HCT116 (cell line): ENCODE data around the gene CCDC183. TPM values are rescaled to one million over a fixed set of nuclear protein-coding genes. Genes with fewer than 3 reads are reported as not detected.

Experiments used
- ATAC-seq: fragments of 200-7000 bp; cut with Tn5 transposase; 2 replicates; pipeline ENCODE4 v1.9.1; 2020; ENCODE audit warnings: mild to moderate bottlenecking, moderate library complexity
- BruUV-seq: library from RNA; stranded (reverse); fragments of 400-500 nt; replicated peaks from 2 replicates; lab custom pipeline; 2021; lab: Mats Ljungman, UMichigan
- CTCF ChIA-PET: fragments of 300-600 bp; sonication (Branson Sonifier 250); formaldehyde crosslinking; loops from one replicate; lab custom pipeline; 2021; ENCODE audit warnings: antibody characterized with exemption; lab: Charles Lee
- POLR2A ChIA-PET: fragments of 300-600, 350-600 bp; sonication (Branson Sonifier 250); formaldehyde crosslinking; loops from one replicate; lab custom pipeline; 2021; ENCODE audit warnings: antibody characterized with exemption; lab: Charles Lee
- RAD21 ChIA-PET, 2 experiments: fragments of 300-600 bp; sonication (Branson Sonifier 250); formaldehyde crosslinking; loops; one replicate each; lab custom pipeline; 2023; ENCODE audit warnings: low total read pairs in 2 of 2; ENCODE audit not compliant: uncharacterized antibody in 2 of 2, unreplicated experiment in 2 of 2, low non-redundant PET in 1 of 2; lab: Charles Lee
- DNase-seq: peaks from one replicate; pipeline ENCODE4 v3.0.0-alpha.2; 2010; ENCODE audit warnings: low read depth, low spot score
- H2AFZ ChIP-seq: fragments of 200-600 bp; shearing (Covaris generic), sonication (generic); 2 replicates; pipeline ENCODE4 v1.6.1; 2017; ENCODE audit warnings: low read depth, mixed run types, mixed read lengths, antibody characterized with exemption, low read length; ENCODE audit not compliant: poor library complexity, severe bottlenecking
- H3K27ac ChIP-seq: 2 replicates; pipeline ENCODE4 v1.5.1; 2012; ENCODE audit warnings: low read depth, low read length
- H3K27me3 ChIP-seq: fragments of 200-600 bp; sonication (generic); 2 replicates; pipeline ENCODE4 v1.6.1; 2016; ENCODE audit warnings: mixed run types, low read length, mixed read lengths; ENCODE audit not compliant: insufficient read depth
- H3K36me3 ChIP-seq, 2 experiments: fragments of 200-500 bp in 1 of 2; fragments of 200-600 bp in 1 of 2; sonication (Bioruptor generic) in 1 of 2; sonication (generic) in 1 of 2; 2 replicates each; pipeline versions ENCODE4 v1.5.1 to v1.6.1; 2014 to 2016; ENCODE audit warnings: low read length in 2 of 2, inconsistent platforms in 1 of 2, mixed read lengths in 1 of 2, mixed run types in 1 of 2; ENCODE audit not compliant: insufficient read depth in 2 of 2, control insufficient read depth in 1 of 2
- H3K4me1 ChIP-seq, 2 experiments: fragments of 200-600 bp in 1 of 2; sonication (generic) in 1 of 2; 2 replicates each; pipeline versions ENCODE4 v1.5.1 to v1.6.1; 2012 to 2017; ENCODE audit warnings: low read length in 2 of 2, inconsistent platforms in 1 of 2, mild to moderate bottlenecking in 1 of 2, mixed read lengths in 1 of 2, mixed run types in 1 of 2, moderate library complexity in 1 of 2; ENCODE audit not compliant: insufficient read depth in 2 of 2, control insufficient read depth in 1 of 2
- H3K4me2 ChIP-seq: fragments of 200-600 bp; sonication (generic); 2 replicates; pipeline ENCODE4 v1.6.1; 2017; ENCODE audit warnings: mixed run types, low read length, mixed read lengths
- H3K4me3 ChIP-seq, 2 experiments: fragments of 200-600 bp in 1 of 2; sonication (generic) in 1 of 2; replicated peaks in 1 of 2; 2 replicates each; pipeline ENCODE4 v1.5.1; 2011 to 2016; ENCODE audit warnings: low read length in 2 of 2, control low read depth in 1 of 2, low read depth in 1 of 2, mild to moderate bottlenecking in 1 of 2, mixed read lengths in 1 of 2, mixed run types in 1 of 2
- H3K79me2 ChIP-seq: fragments of 200-600 bp; sonication (generic); 2 replicates; pipeline ENCODE4 v1.6.1; 2017; ENCODE audit warnings: mild to moderate bottlenecking, mixed run types, low read length, moderate library complexity, mixed read lengths; ENCODE audit not compliant: insufficient read depth
- H3K9ac ChIP-seq: fragments of 200-600 bp; sonication (generic); 2 replicates; pipeline ENCODE4 v1.6.1; 2016; ENCODE audit warnings: low read length, mixed read lengths
- H3K9me2 ChIP-seq: fragments of 200-600 bp; sonication (generic), shearing (Covaris generic); 2 replicates; pipeline ENCODE4 v1.6.1; 2017; ENCODE audit warnings: mixed run types, mild to moderate bottlenecking, moderate library complexity; ENCODE audit not compliant: insufficient read depth
- H3K9me3 ChIP-seq, 2 experiments: fragments of 200-500 bp in 1 of 2; fragments of 200-600 bp in 1 of 2; sonication (Bioruptor generic) in 1 of 2; sonication (generic) in 1 of 2; 2 replicates each; pipeline ENCODE4 v1.6.1; 2014 to 2017; ENCODE audit warnings: low read length in 2 of 2, mixed read lengths in 2 of 2, inconsistent platforms in 1 of 2, low read depth in 1 of 2, mild to moderate bottlenecking in 1 of 2, mixed run types in 1 of 2, moderate library complexity in 1 of 2; ENCODE audit not compliant: control insufficient read depth in 1 of 2, insufficient read depth in 1 of 2
- H4K20me1 ChIP-seq: fragments of 200-600 bp; sonication (generic), shearing (Covaris generic); 2 replicates; pipeline ENCODE4 v1.6.1; 2017; ENCODE audit warnings: mixed run types, mild to moderate bottlenecking, moderate library complexity; ENCODE audit not compliant: insufficient read depth
- EGR1 ChIP-seq: IDR thresholded peaks from 2 replicates; pipeline ENCODE4 v1.6.1; 2012; ENCODE audit warnings: low read depth
- ELF1 ChIP-seq: IDR thresholded peaks from 2 replicates; pipeline ENCODE4 v1.6.1; 2012; ENCODE audit warnings: low read depth, borderline replicate concordance
- FOSL1 ChIP-seq: IDR thresholded peaks from 2 replicates; pipeline ENCODE4 v1.6.1; 2012; ENCODE audit warnings: low read depth
- SIN3A ChIP-seq: IDR thresholded peaks from 2 replicates; pipeline ENCODE4 v1.6.1; 2012; ENCODE audit warnings: low read depth
- SP1 ChIP-seq: IDR thresholded peaks from 2 replicates; pipeline ENCODE4 v1.6.1; 2012; ENCODE audit warnings: low read depth
- SRF ChIP-seq: IDR thresholded peaks from 2 replicates; pipeline ENCODE4 v1.6.1; 2012; ENCODE audit warnings: low read depth
- TCF7L2 ChIP-seq: IDR thresholded peaks from 2 replicates; pipeline ENCODE4 v1.7.0; 2011; ENCODE audit warnings: borderline replicate concordance, inconsistent platforms; ENCODE audit not compliant: insufficient read depth, insufficient read length; ENCODE audit errors: extremely low read depth
- YY1 ChIP-seq: IDR thresholded peaks from 2 replicates; pipeline ENCODE4 v1.6.1; 2011; ENCODE audit warnings: low read length, low read depth, moderate library complexity, mild to moderate bottlenecking; ENCODE audit not compliant: insufficient replicate concordance; ENCODE audit errors: extremely low read depth
- ZNF274 ChIP-seq: fragments of 200-500 bp; sonication (Bioruptor generic); IDR thresholded peaks from 2 replicates; pipeline ENCODE4 v1.6.1; 2014; ENCODE audit warnings: mild to moderate bottlenecking, low read depth, low read length, inconsistent platforms
- intact Hi-C: fragments of 100-400 bp; cut with micrococcal nuclease; formaldehyde crosslinking; loops from 2 replicates; pipeline ENCODE4 v1.10.0; 2022
- total RNA-seq: library from RNA; stranded (reverse); gene quantifications from one replicate; pipeline ENCODE4 v1.2.1, GENCODE V29; 2021; ENCODE audit not compliant: unreplicated experiment
- TF ChIP-seq, protein P1 (sequence below): IDR thresholded peaks from 2 replicates; pipeline ENCODE4 v1.6.1; 2012
- TF ChIP-seq, protein P2 (sequence below): IDR thresholded peaks from 2 replicates; pipeline ENCODE4 v1.6.1; 2012; ENCODE audit warnings: low read depth
- TF ChIP-seq, protein P3 (sequence below): IDR thresholded peaks from 2 replicates; pipeline ENCODE4 v1.6.1; 2011; ENCODE audit warnings: mild to moderate bottlenecking, low read length, moderate library complexity; ENCODE audit not compliant: insufficient replicate concordance; ENCODE audit errors: extremely low read depth

The CCDC183 gene
- total RNA-seq, 1 experiment from 2014 or later, result 2.8 TPM

DNA sequence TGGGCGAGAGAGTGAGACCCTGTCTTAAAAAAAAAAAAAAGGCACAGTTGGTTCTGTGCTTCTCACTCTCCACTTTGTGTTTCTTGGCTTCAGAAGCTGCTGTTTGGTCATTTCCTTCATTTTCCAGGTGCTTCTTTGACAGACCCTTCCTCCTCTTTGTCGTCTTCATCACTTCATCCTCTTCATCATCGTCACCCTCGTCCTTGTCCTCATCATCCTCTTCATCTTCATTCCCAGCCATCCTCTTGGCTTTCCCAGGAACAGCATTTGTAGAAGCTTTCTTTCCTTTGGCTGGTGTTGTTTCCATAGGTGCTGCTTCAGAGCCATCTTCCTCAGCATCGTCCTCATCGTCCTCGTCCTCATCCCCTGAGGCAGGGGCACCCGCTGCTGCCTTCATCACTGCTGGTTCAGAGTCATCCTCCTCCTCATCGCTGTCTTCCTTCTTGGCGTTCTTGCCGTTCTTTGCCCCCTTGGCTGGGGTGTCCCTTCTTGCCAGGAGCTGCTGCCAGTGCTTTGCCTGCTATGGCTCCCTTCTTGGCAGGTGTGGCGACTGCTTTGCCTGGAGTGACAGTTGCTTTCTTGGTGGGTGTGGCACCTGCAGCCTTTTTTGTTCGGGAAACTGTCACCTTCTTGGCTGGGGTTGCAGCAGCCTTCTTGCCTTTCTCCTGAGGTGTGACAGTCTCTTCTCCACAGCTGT is 18.7 kb downstream of the CCDC183 start:
- no peak for ATAC-seq
- intact Hi-C loops, result no loop called here
- peaks cover 53% of the 10 kb centered on the region for H3K79me2 ChIP-seq
- no peaks in the 10 kb centered on the region for H3K27me3 ChIP-seq
- no peak for TF ChIP-seq TCF7L2
- TF ChIP-seq SRF, result no peak
- no peak for TF ChIP-seq YY1
- no peak for TF ChIP-seq ELF1
- TF ChIP-seq, protein P1, sequence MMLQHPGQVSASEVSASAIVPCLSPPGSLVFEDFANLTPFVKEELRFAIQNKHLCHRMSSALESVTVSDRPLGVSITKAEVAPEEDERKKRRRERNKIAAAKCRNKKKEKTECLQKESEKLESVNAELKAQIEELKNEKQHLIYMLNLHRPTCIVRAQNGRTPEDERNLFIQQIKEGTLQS, result no peak
- TF ChIP-seq SP1, result no peak
- TF ChIP-seq, protein P2, sequence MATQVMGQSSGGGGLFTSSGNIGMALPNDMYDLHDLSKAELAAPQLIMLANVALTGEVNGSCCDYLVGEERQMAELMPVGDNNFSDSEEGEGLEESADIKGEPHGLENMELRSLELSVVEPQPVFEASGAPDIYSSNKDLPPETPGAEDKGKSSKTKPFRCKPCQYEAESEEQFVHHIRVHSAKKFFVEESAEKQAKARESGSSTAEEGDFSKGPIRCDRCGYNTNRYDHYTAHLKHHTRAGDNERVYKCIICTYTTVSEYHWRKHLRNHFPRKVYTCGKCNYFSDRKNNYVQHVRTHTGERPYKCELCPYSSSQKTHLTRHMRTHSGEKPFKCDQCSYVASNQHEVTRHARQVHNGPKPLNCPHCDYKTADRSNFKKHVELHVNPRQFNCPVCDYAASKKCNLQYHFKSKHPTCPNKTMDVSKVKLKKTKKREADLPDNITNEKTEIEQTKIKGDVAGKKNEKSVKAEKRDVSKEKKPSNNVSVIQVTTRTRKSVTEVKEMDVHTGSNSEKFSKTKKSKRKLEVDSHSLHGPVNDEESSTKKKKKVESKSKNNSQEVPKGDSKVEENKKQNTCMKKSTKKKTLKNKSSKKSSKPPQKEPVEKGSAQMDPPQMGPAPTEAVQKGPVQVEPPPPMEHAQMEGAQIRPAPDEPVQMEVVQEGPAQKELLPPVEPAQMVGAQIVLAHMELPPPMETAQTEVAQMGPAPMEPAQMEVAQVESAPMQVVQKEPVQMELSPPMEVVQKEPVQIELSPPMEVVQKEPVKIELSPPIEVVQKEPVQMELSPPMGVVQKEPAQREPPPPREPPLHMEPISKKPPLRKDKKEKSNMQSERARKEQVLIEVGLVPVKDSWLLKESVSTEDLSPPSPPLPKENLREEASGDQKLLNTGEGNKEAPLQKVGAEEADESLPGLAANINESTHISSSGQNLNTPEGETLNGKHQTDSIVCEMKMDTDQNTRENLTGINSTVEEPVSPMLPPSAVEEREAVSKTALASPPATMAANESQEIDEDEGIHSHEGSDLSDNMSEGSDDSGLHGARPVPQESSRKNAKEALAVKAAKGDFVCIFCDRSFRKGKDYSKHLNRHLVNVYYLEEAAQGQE, result no peak
- TF ChIP-seq FOSL1, result no peak
- TF ChIP-seq EGR1, result no peak
- no peak for TF ChIP-seq SIN3A
- TF ChIP-seq, protein P3, sequence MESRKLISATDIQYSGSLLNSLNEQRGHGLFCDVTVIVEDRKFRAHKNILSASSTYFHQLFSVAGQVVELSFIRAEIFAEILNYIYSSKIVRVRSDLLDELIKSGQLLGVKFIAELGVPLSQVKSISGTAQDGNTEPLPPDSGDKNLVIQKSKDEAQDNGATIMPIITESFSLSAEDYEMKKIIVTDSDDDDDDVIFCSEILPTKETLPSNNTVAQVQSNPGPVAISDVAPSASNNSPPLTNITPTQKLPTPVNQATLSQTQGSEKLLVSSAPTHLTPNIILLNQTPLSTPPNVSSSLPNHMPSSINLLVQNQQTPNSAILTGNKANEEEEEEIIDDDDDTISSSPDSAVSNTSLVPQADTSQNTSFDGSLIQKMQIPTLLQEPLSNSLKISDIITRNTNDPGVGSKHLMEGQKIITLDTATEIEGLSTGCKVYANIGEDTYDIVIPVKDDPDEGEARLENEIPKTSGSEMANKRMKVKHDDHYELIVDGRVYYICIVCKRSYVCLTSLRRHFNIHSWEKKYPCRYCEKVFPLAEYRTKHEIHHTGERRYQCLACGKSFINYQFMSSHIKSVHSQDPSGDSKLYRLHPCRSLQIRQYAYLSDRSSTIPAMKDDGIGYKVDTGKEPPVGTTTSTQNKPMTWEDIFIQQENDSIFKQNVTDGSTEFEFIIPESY, result no peak
- no peak for TF ChIP-seq ZNF274
- H3K4me2 ChIP-seq, result no peak overlapping the region
- H4K20me1 ChIP-seq, result no peaks in the 10 kb centered on the region
- no peak overlapping the region for H3K9ac ChIP-seq
- ChIA-PET RAD21 (no interaction called here), CTCF (no interaction called here), POLR2A (no interaction called here)
- no peak overlapping the region for H3K4me3 ChIP-seq
- no peak overlapping the region for H2AFZ ChIP-seq
- H3K9me3 ChIP-seq, result no peaks in the 10 kb centered on the region
- peaks cover 3 to 14% of the 10 kb centered on the region in 2 experiments; a peak in 3 of 4 replicates for H3K36me3 ChIP-seq
- no peak overlapping the region for H3K27ac ChIP-seq
- no TSS peak for BruUV-seq
- no peaks in the 10 kb centered on the region for H3K9me2 ChIP-seq
- DNase-seq, result no peak
- no peaks in the 10 kb centered on the region for H3K4me1 ChIP-seq
